Measurements from ENCODE around the gene KCNN3. TPM values are rescaled to one million over a fixed set of nuclear protein-coding genes. Genes with fewer than 3 reads are reported as not detected.

KCNN3 gene
- total and polyA plus RNA-seq, 2 of the 13 experiments (the other 11 are each of a cell fraction or from before 2014, with no cell fraction given), result not detected

DNA sequence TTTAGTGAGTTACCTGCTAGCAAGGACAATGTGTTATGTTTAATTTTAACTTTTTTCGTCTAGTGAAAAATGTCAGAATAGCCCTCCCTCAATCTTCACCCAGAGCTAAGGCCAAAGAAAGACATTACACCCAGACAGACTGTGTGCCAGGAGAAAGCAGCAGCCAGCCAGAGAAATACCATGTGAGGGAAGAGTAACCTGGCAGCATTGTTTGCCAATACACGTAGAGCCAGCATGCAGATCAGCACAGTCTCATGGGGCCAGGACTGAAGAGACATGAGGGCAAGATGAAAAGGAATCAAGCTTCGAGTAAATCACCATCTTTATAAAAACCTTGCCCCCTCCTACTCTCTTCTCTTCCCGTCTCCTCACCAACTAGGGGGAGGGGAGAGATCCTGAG lies 173.6 kb downstream of the KCNN3 start:
- no peak for DNase-seq (ENCODE audit: low spot score)
- no peaks in the 10 kb centered on the region for H4K20me1 ChIP-seq (ENCODE audit: insufficient read depth, low read length)
- H3K4me2 ChIP-seq (ENCODE audit: low read depth, low read length), result no peak overlapping the region
- no peak for ATAC-seq
- in situ Hi-C loops (cut with HindIII; ENCODE audit: extremely low pct_ligation_motif_present, low pct_unique_long_range_greater_than_20kb), result no loop called here
- H3K9me3 ChIP-seq (ENCODE audit: low read length), result no peaks in the 10 kb centered on the region
- H3K27me3 ChIP-seq (ENCODE audit: control insufficient read depth in 1 of 2, insufficient read depth in 2 of 2, low read length in 2 of 2), result peaks cover 0 to 4% of the 10 kb centered on the region in 2 experiments; a peak in 3 of 5 replicates
- ChIA-PET CTCF (ENCODE audit: low intra/inter-chr PET ratio, low total read pairs) (no interaction called here), POLR2A (no interaction called here)
- no peak for FAIRE-seq
- no peak overlapping the region for H2AFZ ChIP-seq (ENCODE audit: low read length)
- intact Hi-C loops (cut with micrococcal nuclease; ENCODE audit: unreplicated experiment), result no loop called here
- no peak overlapping the region for H3K27ac ChIP-seq (ENCODE audit: extremely low read length, insufficient read depth, low read length)
- WGBS (ENCODE audit: low lambda C conversion rate), result 20% methylated on average over 4 of the region's 4 CpGs
- no peaks in the 10 kb centered on the region for H3K79me2 ChIP-seq (ENCODE audit: insufficient read depth, low read length)
- no TSS peak for BruUV-seq (replicated peaks)
- no peaks in the 10 kb centered on the region for H3K36me3 ChIP-seq (replicated peaks in 1 of 2; ENCODE audit: control insufficient read depth in 1 of 2, insufficient read depth in 2 of 2, low read length in 2 of 2)
- peaks cover 23% of the 10 kb centered on the region for H3K4me1 ChIP-seq (ENCODE audit: insufficient read depth, low read length)
- no peak overlapping the region for H3K4me3 ChIP-seq (replicated peaks in 1 of 3; ENCODE audit: insufficient read depth in 1 of 3, low read depth in 2 of 3, low read length in 3 of 3)
- H3K9ac ChIP-seq (ENCODE audit: insufficient read depth, low read depth, low read length), result no peak overlapping the region
- TF ChIP-seq GABPB1 (CRISPR knock-in tag; IDR thresholded peaks at IDR 0.05) (no peak), SKI (IDR thresholded peaks at IDR 0.05; ENCODE audit: partially characterized antibody) (no peak), RORA (CRISPR knock-in tag; IDR thresholded peaks at IDR 0.05) (no peak), PHF5A (CRISPR knock-in tag; IDR thresholded peaks at IDR 0.05; ENCODE audit: low read depth, unreplicated experiment) (no peak), KLF11 (CRISPR knock-in tag; IDR thresholded peaks at IDR 0.05) (no peak)
- TF ChIP-seq, protein P1, sequence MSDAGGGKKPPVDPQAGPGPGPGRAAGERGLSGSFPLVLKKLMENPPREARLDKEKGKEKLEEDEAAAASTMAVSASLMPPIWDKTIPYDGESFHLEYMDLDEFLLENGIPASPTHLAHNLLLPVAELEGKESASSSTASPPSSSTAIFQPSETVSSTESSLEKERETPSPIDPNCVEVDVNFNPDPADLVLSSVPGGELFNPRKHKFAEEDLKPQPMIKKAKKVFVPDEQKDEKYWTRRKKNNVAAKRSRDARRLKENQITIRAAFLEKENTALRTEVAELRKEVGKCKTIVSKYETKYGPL (CRISPR knock-in tag; IDR thresholded peaks at IDR 0.05), result no peak
- TF ChIP-seq, protein P2, sequence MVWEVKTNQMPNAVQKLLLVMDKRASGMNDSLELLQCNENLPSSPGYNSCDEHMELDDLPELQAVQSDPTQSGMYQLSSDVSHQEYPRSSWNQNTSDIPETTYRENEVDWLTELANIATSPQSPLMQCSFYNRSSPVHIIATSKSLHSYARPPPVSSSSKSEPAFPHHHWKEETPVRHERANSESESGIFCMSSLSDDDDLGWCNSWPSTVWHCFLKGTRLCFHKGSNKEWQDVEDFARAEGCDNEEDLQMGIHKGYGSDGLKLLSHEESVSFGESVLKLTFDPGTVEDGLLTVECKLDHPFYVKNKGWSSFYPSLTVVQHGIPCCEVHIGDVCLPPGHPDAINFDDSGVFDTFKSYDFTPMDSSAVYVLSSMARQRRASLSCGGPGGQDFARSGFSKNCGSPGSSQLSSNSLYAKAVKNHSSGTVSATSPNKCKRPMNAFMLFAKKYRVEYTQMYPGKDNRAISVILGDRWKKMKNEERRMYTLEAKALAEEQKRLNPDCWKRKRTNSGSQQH (CRISPR knock-in tag; IDR thresholded peaks at IDR 0.05; ENCODE audit: low read depth), result no peak

DNA sequence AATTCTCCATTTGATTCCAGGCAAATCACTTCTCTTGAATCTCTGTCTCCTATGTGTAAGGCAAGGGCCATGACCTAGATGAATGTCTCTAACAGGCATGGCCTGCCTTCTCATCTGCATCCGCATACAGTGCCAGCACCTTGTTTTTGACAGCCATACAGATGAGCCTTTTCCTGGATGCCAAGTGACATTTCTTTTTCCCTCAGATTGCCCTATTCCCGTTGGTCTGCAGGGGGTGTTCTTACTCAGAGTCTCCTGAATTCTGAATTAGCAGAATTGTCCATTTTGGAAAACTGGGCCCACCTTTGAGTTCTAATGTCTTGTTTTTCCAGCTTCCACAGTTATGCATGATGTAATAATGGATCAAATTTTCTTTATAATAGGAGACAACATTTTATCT lies 174.1 kb downstream of the KCNN3 start:
- CTCF ChIA-PET (ENCODE audit: low intra/inter-chr PET ratio, low total read pairs), result no interaction called here
- 27% methylated on average over 2 of the region's 2 CpGs for WGBS (ENCODE audit: low lambda C conversion rate)
- Histone ChIP-seq H3K79me2 (ENCODE audit: insufficient read depth, low read length) (no peaks in the 10 kb centered on the region), H3K27ac (ENCODE audit: extremely low read length, insufficient read depth, low read length) (no peak overlapping the region), H3K9me3 (ENCODE audit: low read length) (no peaks in the 10 kb centered on the region), H3K27me3 (ENCODE audit: control insufficient read depth in 1 of 2, insufficient read depth in 2 of 2, low read length in 2 of 2) (peaks cover 0 to 4% of the 10 kb centered on the region in 2 experiments; a peak in 3 of 5 replicates), H4K20me1 (ENCODE audit: insufficient read depth, low read length) (no peaks in the 10 kb centered on the region), H3K36me3 (replicated peaks in 1 of 2; ENCODE audit: control insufficient read depth in 1 of 2, insufficient read depth in 2 of 2, low read length in 2 of 2) (no peaks in the 10 kb centered on the region), H2AFZ (ENCODE audit: low read length) (no peak overlapping the region), H3K4me1 (ENCODE audit: insufficient read depth, low read length) (peaks cover 23% of the 10 kb centered on the region), H3K4me3 (replicated peaks in 1 of 3; ENCODE audit: insufficient read depth in 1 of 3, low read depth in 2 of 3, low read length in 3 of 3) (no peak overlapping the region), H3K4me2 (ENCODE audit: low read depth, low read length) (no peak overlapping the region), H3K9ac (ENCODE audit: insufficient read depth, low read depth, low read length) (no peak overlapping the region)
- DNase-seq (ENCODE audit: low spot score), result no peak
- FAIRE-seq, result no peak
- in situ Hi-C loops (cut with HindIII; ENCODE audit: extremely low pct_ligation_motif_present, low pct_unique_long_range_greater_than_20kb), result no loop called here
- no TSS peak for BruUV-seq (replicated peaks)
- TF ChIP-seq NRL (CRISPR knock-in tag; IDR thresholded peaks at IDR 0.05; ENCODE audit: borderline replicate concordance) (no peak), ZNF619 (CRISPR knock-in tag; IDR thresholded peaks at IDR 0.05) (no peak), WIZ (CRISPR knock-in tag; IDR thresholded peaks at IDR 0.05) (no peak), HOXA3 (CRISPR knock-in tag; IDR thresholded peaks at IDR 0.05) (no peak), STAG1 (CRISPR knock-in tag; IDR thresholded peaks at IDR 0.05) (peak; percentile 45), SMC3 (IDR thresholded peaks at IDR 0.05; ENCODE audit: low read length) (0 out of 2 replicates have a peak, but pooled peaks have one; percentile 27)
- TF ChIP-seq, protein P3, sequence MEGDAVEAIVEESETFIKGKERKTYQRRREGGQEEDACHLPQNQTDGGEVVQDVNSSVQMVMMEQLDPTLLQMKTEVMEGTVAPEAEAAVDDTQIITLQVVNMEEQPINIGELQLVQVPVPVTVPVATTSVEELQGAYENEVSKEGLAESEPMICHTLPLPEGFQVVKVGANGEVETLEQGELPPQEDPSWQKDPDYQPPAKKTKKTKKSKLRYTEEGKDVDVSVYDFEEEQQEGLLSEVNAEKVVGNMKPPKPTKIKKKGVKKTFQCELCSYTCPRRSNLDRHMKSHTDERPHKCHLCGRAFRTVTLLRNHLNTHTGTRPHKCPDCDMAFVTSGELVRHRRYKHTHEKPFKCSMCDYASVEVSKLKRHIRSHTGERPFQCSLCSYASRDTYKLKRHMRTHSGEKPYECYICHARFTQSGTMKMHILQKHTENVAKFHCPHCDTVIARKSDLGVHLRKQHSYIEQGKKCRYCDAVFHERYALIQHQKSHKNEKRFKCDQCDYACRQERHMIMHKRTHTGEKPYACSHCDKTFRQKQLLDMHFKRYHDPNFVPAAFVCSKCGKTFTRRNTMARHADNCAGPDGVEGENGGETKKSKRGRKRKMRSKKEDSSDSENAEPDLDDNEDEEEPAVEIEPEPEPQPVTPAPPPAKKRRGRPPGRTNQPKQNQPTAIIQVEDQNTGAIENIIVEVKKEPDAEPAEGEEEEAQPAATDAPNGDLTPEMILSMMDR (CRISPR knock-in tag; IDR thresholded peaks at IDR 0.05), result peak; percentile 26; the same call in 1 of the 2 replicates
- POLR2A ChIA-PET, result no interaction called here
- intact Hi-C loops (cut with micrococcal nuclease; ENCODE audit: unreplicated experiment), result no loop called here
- ATAC-seq, result no peak; the same call in 2 of the 3 replicates

All from HepG2 (cell line).